NCI-H2171 treated with DMSO at 0.1 percent for 48 hours (cell line): ENCODE results near the gene CHST13.

Source experiments
- DNase-seq: peaks from one replicate; lab custom pipeline; 2025; lab: John Stamatoyannopoulos, UW

The CHST13 gene

DNA sequence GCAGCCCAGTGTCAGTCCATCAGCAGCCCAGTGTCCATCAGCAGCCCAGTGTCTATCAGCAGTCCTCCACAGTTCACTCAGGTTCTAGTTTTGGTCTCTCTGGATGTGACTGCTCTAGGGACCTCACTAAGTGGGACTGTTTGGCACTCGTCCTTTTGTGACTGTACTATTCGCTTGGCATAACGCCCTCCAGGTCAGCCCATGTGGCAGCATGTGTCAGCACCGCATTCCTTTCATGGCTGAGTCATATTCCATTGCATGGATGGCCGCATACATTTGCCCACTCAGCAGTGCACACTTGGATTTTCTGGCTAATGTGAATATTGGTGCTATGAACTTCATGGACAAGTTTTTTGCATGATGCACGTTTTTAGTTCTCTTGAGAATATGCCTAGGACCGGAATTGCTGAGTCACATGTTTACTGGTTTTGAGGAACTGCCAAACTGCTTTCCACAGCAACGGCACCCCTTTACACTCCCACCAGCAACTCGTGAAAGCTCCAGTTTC, 16.4 kb downstream of the CHST13 start:
- peak; percentile 11 for DNase-seq

DNA sequence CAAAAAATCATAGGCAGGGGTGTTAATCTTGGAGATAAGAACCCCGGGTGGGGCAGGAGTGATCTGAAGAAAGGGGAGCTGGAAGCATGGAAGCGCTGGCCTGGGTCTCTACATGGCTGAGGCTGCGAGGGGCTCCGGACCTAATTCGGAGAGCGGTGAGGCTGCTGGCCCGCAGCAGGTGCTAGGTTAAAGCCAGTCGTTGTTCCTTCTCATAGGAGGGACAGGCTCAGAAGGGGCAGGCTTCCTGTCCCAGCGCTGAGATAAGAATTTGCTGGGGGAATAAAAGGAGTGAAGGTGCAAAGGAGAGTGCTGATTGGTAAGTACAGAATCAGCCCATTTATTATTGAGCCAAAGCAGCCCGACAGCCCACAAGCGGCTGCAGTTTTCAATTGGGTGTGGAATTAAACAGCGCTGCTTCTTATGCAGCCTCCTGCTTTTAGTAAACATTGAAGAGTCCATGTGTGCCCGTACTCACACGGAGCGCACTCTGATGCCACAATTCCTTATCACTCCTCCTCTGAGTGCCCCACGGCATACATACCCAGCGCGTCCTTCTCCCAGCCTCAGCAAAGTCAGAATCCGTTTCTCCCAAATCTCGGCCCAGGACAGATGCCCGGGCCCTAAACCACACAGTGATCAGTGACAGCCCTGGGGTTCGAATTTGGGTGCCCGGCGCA, 17.1 kb downstream of the CHST13 start:
- DNase-seq: no peak

GRCh38 chr3:126541628-126542339, 17.8 kb downstream of the CHST13 start:
- no peak for DNase-seq

- no peak for DNase-seq
Observed at GRCh38 chr3:126542340-126543241, 18.6 kb downstream of the CHST13 start.

DNA sequence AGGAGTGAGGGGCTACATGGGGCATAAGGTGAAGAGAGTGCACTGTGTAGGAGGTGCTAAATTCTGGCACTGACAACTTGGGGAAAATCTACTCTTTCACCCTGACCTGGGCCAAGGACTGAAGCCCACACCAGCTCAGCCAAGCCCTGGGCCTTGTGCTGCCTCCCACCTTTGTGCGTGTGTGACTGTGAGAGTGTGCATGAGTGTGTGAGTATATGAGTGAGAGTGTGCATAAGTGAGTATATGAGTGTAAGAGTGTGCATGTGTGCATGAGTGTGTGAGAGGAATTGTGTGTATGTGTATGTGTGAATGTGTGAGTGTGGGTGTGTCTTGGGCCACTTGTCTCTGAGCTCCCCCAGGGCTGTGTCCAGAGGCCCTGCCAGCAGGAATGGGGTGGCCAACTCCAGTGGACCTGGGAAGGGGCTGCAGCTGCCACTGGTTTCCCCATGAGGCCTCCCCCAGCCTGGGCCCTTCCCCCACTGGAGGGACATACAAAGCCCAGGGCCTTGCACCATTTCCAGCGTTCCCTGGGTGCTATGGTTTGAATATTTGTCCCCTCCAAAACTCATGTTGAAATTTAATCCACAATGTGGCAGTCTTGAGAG, 19.6 kb downstream of the CHST13 start:
- DNase-seq: no peak

DNA sequence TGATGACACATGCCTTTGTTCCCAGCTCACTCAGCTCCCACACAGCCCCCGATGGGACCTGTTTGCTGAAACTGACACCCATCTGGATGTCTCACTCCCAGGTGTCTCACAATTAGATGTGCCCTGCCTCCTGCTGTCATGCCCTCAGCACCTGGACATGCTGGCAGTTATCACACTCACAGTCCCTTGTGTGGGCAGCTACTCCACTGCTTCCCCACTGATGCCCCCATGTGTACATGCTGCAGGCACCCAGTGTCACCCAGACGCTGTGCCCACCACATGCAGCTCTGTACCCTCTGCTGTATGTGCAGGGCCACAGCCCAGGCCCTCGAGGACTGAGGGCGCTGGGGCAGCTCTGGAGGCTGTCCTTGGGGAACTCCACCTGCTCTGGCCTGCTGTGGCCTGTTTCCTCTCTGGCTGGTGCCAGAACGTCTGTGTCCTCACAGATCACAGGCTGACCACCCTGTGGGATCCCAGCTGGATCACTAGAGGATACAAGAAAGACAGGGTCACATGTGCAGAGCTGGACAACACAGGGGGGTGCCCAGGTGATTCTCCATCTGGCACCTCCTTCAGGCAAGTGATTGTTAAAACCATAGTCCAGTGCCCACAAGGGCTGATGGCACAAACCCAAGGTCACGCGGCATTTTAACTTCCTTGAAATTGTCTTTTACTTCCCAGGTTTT, 20.8 kb downstream of the CHST13 start:
- DNase-seq: peak; percentile 83

DNA sequence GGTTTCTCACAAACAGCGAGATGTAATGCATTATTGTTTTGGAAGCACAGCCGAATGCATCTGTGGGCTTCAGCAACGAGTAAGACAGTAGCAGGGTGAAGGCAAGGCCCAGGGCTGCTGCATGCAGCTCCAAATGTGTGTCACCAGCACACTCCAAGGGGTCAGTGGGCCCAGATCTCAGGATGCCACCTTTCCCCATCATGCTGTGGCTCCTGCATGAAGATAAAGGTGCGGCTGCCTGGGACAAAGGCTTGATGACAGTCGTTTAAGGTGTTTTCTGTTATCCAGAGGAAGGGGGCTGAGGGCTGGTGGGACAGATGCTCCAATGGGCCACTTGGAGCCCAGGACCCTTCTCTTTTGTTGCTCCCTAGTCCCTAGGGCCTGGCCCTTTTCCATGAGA, 21.6 kb downstream of the CHST13 start:
- no peak for DNase-seq

DNA sequence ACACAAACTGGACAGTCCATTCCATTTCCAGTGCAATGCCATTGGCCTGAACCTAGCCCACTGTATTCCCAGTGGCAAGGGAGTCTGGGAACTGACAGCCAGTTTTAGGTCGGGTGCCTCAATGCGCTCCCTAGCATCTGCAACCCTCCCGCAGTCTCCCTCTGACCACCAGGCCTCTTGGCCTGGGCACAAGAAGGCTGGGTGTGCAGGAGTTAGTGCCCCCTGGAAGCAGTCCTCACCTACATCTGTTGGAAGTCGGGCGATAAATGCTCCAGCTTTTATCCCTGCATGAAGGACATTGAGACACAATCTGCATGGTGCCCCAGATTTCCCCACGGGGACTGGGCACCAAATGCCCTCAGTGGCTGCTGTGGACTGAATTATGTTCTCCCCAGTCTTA, 22.1 kb downstream of the CHST13 start:
- no peak for DNase-seq

GRCh38 chr3:126546549-126547239, 22.7 kb downstream of the CHST13 start:
- no peak for DNase-seq

DNA sequence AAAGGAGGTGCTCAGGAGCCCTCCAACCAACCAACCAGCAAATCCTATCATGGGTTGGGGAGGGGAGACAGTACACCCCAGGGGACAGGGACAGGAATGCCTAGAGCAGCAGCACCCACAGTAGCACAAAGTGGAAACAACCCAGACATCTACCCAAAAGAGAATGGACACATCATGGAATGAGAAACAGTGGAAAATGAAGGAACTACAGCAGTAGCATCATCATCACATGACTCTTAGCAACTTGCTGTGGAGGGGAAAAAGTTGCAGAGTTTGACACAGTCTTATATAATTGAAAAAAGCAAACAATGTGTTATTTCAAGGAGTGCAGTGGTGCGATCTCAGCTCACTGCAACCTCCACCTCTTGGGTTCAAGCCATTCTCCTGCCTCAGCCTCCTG, 23.8 kb downstream of the CHST13 start:
- no peak for DNase-seq

GRCh38 chr3:126548556-126549466, 24.9 kb downstream of the CHST13 start:
- no peak for DNase-seq

- no peak for DNase-seq
Observed at GRCh38 chr3:126549861-126550487, 26.0 kb downstream of the CHST13 start.

DNA sequence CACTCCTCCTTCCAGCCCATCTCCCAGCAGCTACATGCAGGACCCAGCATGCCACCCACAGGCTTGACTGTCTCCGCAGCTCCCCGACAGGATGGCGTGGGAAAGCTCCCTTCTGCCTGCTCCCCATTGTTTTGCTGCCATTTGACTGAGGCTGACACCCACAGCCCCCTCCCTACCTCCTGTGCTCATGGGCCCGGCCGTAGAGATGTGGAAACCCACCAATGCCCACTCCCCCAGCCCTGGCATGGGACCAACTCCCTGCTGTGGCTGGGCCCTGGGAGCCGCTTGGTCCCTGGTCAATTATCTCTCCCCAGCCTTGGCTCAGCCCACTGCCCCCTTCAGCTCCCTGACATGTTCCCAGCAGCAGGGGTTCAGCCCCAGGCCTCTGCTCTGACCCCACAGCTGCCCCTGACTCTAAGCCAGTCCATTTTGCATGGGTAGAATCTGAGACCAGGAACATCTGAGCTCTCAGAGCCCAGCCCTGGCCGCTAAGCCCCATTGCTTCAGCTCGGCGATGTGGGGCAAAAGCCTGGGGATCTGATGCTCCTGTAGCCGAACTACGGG, 26.6 kb downstream of the CHST13 start:
- DNase-seq: no peak

DNA sequence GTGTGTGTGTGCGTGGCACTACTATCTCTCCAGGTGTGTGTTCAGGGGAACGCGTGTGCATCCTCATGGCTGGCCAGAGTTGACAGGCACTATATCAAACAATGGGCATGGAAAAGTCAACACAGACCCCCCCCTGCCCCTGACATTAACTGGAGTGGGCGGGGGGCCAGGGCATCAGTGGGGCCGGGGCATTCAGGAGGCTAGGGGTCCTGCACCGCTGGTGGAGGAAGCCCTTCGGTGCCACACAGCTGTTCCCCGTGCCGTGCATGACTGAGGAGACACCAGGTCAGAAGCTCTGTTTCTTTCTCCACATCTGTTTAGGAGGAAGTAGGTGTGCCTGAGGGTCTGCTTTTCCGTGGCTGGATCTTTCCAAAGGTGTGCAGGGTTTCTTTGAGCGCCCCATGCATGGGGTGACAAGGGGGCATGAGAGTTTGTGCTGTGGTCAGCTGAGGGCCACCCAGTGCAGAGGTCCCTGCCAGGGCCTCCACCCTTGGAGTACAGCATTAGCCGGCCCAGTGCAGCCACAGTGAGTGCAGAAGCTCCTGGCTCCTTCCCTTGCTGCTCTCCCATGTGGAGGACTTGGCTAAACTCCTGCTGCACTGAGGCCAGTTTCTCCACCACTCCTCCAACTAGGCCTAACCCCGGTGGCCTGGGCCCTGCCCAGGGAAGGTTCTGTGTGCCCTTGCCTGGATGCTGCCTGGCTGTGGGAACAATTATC, 27.3 kb downstream of the CHST13 start:
- no peak for DNase-seq

GRCh38 chr3:126551839-126552687, 28.1 kb downstream of the CHST13 start:
- DNase-seq: no peak

GRCh38 chr3:126552688-126553283, 28.8 kb downstream of the CHST13 start:
- no peak for DNase-seq
